Measurements from ENCODE around the gene EOLA1.
"Not testable (repeated sequence)": the region's sequence is repeated elsewhere in the genome, so short reads cannot be mapped to it uniquely, and the experiment has no call there.

EOLA1 gene

GRCh38 chrX:149585631-149586030 is 44.8 kb downstream of the EOLA1 start:
- not testable (repeated sequence) for H3K9ac ChIP-seq (ENCODE audit: low read depth, low read length); H3K4me1 ChIP-seq (ENCODE audit: insufficient read depth, low read length); H3K27ac ChIP-seq (ENCODE audit: low read length)

GRCh38 chrX:149587359-149587758 is 46.5 kb downstream of the EOLA1 start, which contains the start of gene MAGEA9B:
TSS of gene MAGEA9B (minus strand) at chrX:149587459. CDS start at chrX:149583179, 4,280 bp downstream.
- not testable (repeated sequence) for H2AFZ ChIP-seq (ENCODE audit: low read depth, low read length); H3K9ac ChIP-seq (ENCODE audit: low read depth, low read length); H3K79me2 ChIP-seq (ENCODE audit: insufficient read depth, low read length); DNase-seq; H3K4me1 ChIP-seq (ENCODE audit: insufficient read depth, low read length); H3K27ac ChIP-seq (ENCODE audit: low read length); H3K4me2 ChIP-seq (ENCODE audit: insufficient read depth, low read length); H3K4me3 ChIP-seq (ENCODE audit: low read depth in 1 of 2, low read length in 2 of 2); H4K20me1 ChIP-seq (ENCODE audit: insufficient read depth, low read length); H3K36me3 ChIP-seq (ENCODE audit: insufficient read depth, low read length); H3K27me3 ChIP-seq (ENCODE audit: insufficient read depth, low read length, poor library complexity); H3K9me3 ChIP-seq (ENCODE audit: insufficient read depth, low read length, severe bottlenecking); ATAC-seq (ENCODE audit: insufficient read depth, low read depth)

More at GRCh38 chrX:149585631-149586030, 44.8 kb downstream of the EOLA1 start:
- not testable (repeated sequence) for H2AFZ ChIP-seq (ENCODE audit: low read depth, low read length); H3K4me2 ChIP-seq (ENCODE audit: insufficient read depth, low read length); H3K9me3 ChIP-seq (ENCODE audit: insufficient read depth, low read length, severe bottlenecking); ATAC-seq (ENCODE audit: insufficient read depth, low read depth); H3K27me3 ChIP-seq (ENCODE audit: insufficient read depth, low read length, poor library complexity); H3K4me3 ChIP-seq (ENCODE audit: low read depth in 1 of 2, low read length in 2 of 2); H4K20me1 ChIP-seq (ENCODE audit: insufficient read depth, low read length); H3K36me3 ChIP-seq (ENCODE audit: insufficient read depth, low read length); DNase-seq; H3K79me2 ChIP-seq (ENCODE audit: insufficient read depth, low read length)

- not testable (repeated sequence) for H3K79me2 ChIP-seq (ENCODE audit: insufficient read depth, low read length); H3K9me3 ChIP-seq (ENCODE audit: insufficient read depth, low read length, severe bottlenecking); H3K9ac ChIP-seq (ENCODE audit: low read depth, low read length); DNase-seq; H3K27ac ChIP-seq (ENCODE audit: low read length); H3K4me3 ChIP-seq (ENCODE audit: low read depth in 1 of 2, low read length in 2 of 2); H3K36me3 ChIP-seq (ENCODE audit: insufficient read depth, low read length); H3K4me2 ChIP-seq (ENCODE audit: insufficient read depth, low read length); H2AFZ ChIP-seq (ENCODE audit: low read depth, low read length); H3K27me3 ChIP-seq (ENCODE audit: insufficient read depth, low read length, poor library complexity); ATAC-seq (ENCODE audit: insufficient read depth, low read depth); H3K4me1 ChIP-seq (ENCODE audit: insufficient read depth, low read length); H4K20me1 ChIP-seq (ENCODE audit: insufficient read depth, low read length)
These were observed 50.2 kb downstream of the EOLA1 start for GRCh38 chrX:149590993-149591392.

GRCh38 chrX:149595214-149595613 is 54.4 kb downstream of the EOLA1 start, which contains the start of gene HSFX2:
TSS of gene HSFX2 (minus strand) at chrX:149595314. CDS start at chrX:149594700, 614 bp downstream.
- not testable (repeated sequence) for H3K79me2 ChIP-seq (ENCODE audit: insufficient read depth, low read length); H3K4me1 ChIP-seq (ENCODE audit: insufficient read depth, low read length); DNase-seq; H3K9me3 ChIP-seq (ENCODE audit: insufficient read depth, low read length, severe bottlenecking); H3K4me2 ChIP-seq (ENCODE audit: insufficient read depth, low read length); H3K27ac ChIP-seq (ENCODE audit: low read length); H3K36me3 ChIP-seq (ENCODE audit: insufficient read depth, low read length); H3K27me3 ChIP-seq (ENCODE audit: insufficient read depth, low read length, poor library complexity); ATAC-seq (ENCODE audit: insufficient read depth, low read depth); H4K20me1 ChIP-seq (ENCODE audit: insufficient read depth, low read length); H3K9ac ChIP-seq (ENCODE audit: low read depth, low read length); H2AFZ ChIP-seq (ENCODE audit: low read depth, low read length); H3K4me3 ChIP-seq (ENCODE audit: low read depth in 1 of 2, low read length in 2 of 2)

- H3K27ac ChIP-seq (ENCODE audit: low read length); H4K20me1 ChIP-seq (ENCODE audit: insufficient read depth, low read length); H3K9ac ChIP-seq (ENCODE audit: low read depth, low read length); H3K4me2 ChIP-seq (ENCODE audit: insufficient read depth, low read length); H3K4me1 ChIP-seq (ENCODE audit: insufficient read depth, low read length); DNase-seq; ATAC-seq (ENCODE audit: insufficient read depth, low read depth); H3K79me2 ChIP-seq (ENCODE audit: insufficient read depth, low read length); H3K27me3 ChIP-seq (ENCODE audit: insufficient read depth, low read length, poor library complexity); H3K4me3 ChIP-seq (ENCODE audit: low read depth in 1 of 2, low read length in 2 of 2); H2AFZ ChIP-seq (ENCODE audit: low read depth, low read length); H3K36me3 ChIP-seq (ENCODE audit: insufficient read depth, low read length); H3K9me3 ChIP-seq (ENCODE audit: insufficient read depth, low read length, severe bottlenecking): not testable (repeated sequence)
These were observed 55.1 kb downstream of the EOLA1 start for GRCh38 chrX:149595943-149596342.
